ENCODE data around the gene TMC1. TPM values are rescaled to one million over a fixed set of nuclear protein-coding genes. Genes with fewer than 3 reads are reported as not detected.

TMC1 gene
- total and polyA plus RNA-seq, 2 of the 8 experiments (the other 6 are each of a cell fraction or from before 2014, with no cell fraction given), result 0.95 to 0.98 TPM

DNA sequence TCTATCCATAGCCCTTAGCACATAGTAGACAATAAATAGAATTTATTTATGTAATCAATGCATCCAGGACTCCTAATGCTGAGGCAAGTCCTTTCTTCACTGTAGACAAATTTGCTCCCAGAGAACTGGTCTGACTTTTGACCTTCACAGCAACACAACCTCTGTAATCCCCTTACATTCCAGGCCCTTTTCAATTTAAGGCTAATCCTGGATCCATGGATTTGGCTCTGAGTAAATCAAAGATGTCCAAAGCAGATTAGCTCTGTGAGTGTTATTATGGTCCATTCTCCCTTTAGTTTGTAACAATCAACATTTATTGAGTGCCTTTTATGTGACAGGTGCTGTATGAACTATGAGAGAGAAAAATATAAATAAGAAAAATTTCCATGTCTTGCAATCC, 27.4 kb upstream of the TMC1 start:
- no peak for FAIRE-seq
- POLR2A ChIA-PET (ENCODE audit: partially characterized antibody), result no interaction called here
- TF ChIP-seq GTF2F1 (IDR thresholded peaks at IDR 0.05; ENCODE audit: borderline replicate concordance, low read depth, low read length), result no peak

More for the DNA sequence above, 27.4 kb upstream of the TMC1 start:
- H3K14ac ChIP-seq (ENCODE audit: insufficient read length), result no peak overlapping the region
- H2AK5ac ChIP-seq (ENCODE audit: low read depth, low read length), result no peak overlapping the region
- H3K36me3 ChIP-seq (ENCODE audit: control insufficient read depth in 2 of 4, insufficient read depth in 4 of 4, low read length in 3 of 4), result no peaks in the 10 kb centered on the region
- H4K91ac ChIP-seq (replicated peaks; ENCODE audit: insufficient read length, low read length), result no peak overlapping the region
- no peak overlapping the region for H4K5ac ChIP-seq (ENCODE audit: insufficient read length, low read depth, low read length)
- no peak overlapping the region for H3K4me3 ChIP-seq (ENCODE audit: extremely low read depth in 1 of 4, insufficient read depth in 2 of 4, low read depth in 3 of 4, low read length in 4 of 4)
- H3K9me3 ChIP-seq (ENCODE audit: insufficient read depth in 2 of 2, low read depth in 1 of 2, low read length in 1 of 2), result no peaks in the 10 kb centered on the region
- no peak overlapping the region for H2BK15ac ChIP-seq (ENCODE audit: low read length)
- H3K56ac ChIP-seq (replicated peaks; ENCODE audit: insufficient read length, low read depth, low read length), result no peak overlapping the region
- H2BK5ac ChIP-seq (ENCODE audit: low read depth, low read length), result no peak overlapping the region
- no peaks in the 10 kb centered on the region for H3K79me2 ChIP-seq (ENCODE audit: control insufficient read depth in 1 of 2, insufficient read depth in 2 of 2, low read length in 2 of 2)
- H4K20me1 ChIP-seq (replicated peaks in 1 of 2; ENCODE audit: control insufficient read depth in 1 of 2, insufficient read depth in 2 of 2, low read length in 2 of 2), result no peaks in the 10 kb centered on the region
- H2BK120ac ChIP-seq (replicated peaks; ENCODE audit: low read depth, low read length), result no peak overlapping the region
- H3K27ac ChIP-seq (ENCODE audit: low read depth, low read length), result no peak overlapping the region
- no peaks in the 10 kb centered on the region; the same call in 1 of the 2 replicates for H3K23me2 ChIP-seq (ENCODE audit: low read depth, low read length)
- DNase-seq (ENCODE audit: low read depth in 1 of 2, low spot score in 2 of 2), result no peak
- H3K4me1 ChIP-seq (replicated peaks in 1 of 4; ENCODE audit: control insufficient read depth in 3 of 4, insufficient read depth in 4 of 4, low read length in 3 of 4), result no peaks in the 10 kb centered on the region
- H3K9ac ChIP-seq (replicated peaks in 1 of 4; ENCODE audit: extremely low read depth in 1 of 4, low read depth in 3 of 4, low read length in 3 of 4), result no peak overlapping the region
- no peak overlapping the region for H4K8ac ChIP-seq (ENCODE audit: extremely low read depth, insufficient read depth, low read length)
- no peak overlapping the region for H3K23ac ChIP-seq (ENCODE audit: insufficient read length)
- H3K27me3 ChIP-seq (replicated peaks in 1 of 4; ENCODE audit: control insufficient read depth in 3 of 4, extremely low read depth in 1 of 4, insufficient read depth in 3 of 4, low read length in 3 of 4), result no peaks in the 10 kb centered on the region
- H2AFZ ChIP-seq (ENCODE audit: low read length), result no peak overlapping the region
- no peak overlapping the region for H3K18ac ChIP-seq (ENCODE audit: extremely low read depth, low read length)
- CTCF ChIA-PET (ENCODE audit: partially characterized antibody), result interaction anchor here (0.8 kb wide), 1 partner anchor 13 kb away, joined by 3 read pairs; no protein-coding TSS in a partner anchor
- no peak overlapping the region for H3K4ac ChIP-seq (replicated peaks; ENCODE audit: insufficient read length, low read depth, low read length)
- H2BK12ac ChIP-seq (ENCODE audit: low read depth, low read length), result no peak overlapping the region
- H3K4me2 ChIP-seq (ENCODE audit: insufficient read depth in 1 of 2, low read depth in 2 of 2, low read length in 2 of 2), result no peak overlapping the region
- H3K79me1 ChIP-seq (ENCODE audit: low read depth, low read length), result no peaks in the 10 kb centered on the region
- no peak overlapping the region for H2BK20ac ChIP-seq (ENCODE audit: low read length)

Data from H1 (cell line).